Measurements from ENCODE around the gene SLC15A3.

DNA sequence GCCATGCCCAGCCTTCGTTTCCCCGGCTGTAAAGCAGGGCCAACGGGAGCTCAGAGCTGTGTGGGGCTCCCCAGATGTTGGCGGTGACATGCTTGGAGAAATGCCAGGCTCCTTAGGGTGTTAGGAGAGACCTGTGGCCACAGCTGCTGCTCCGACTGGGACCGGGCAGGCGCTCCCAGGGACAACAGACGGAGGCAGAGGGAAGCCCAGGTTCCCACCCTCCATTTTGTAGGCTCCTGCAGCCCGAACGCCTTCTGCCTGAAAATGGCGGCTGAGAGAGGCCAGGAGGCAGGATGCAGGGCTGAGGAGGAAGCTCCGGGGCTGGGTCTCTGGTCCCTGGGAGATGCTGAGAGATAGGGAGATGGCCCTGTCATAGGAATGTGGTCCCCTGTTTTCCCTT is 29.5 kb upstream of the SLC15A3 start:
- TF ChIP-seq, protein P1, sequence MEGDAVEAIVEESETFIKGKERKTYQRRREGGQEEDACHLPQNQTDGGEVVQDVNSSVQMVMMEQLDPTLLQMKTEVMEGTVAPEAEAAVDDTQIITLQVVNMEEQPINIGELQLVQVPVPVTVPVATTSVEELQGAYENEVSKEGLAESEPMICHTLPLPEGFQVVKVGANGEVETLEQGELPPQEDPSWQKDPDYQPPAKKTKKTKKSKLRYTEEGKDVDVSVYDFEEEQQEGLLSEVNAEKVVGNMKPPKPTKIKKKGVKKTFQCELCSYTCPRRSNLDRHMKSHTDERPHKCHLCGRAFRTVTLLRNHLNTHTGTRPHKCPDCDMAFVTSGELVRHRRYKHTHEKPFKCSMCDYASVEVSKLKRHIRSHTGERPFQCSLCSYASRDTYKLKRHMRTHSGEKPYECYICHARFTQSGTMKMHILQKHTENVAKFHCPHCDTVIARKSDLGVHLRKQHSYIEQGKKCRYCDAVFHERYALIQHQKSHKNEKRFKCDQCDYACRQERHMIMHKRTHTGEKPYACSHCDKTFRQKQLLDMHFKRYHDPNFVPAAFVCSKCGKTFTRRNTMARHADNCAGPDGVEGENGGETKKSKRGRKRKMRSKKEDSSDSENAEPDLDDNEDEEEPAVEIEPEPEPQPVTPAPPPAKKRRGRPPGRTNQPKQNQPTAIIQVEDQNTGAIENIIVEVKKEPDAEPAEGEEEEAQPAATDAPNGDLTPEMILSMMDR (conservative IDR thresholded peaks at IDR 0.05; ENCODE audit: low read depth in 2 of 2): no peak
- TF ChIP-seq POLR2AphosphoS5 (IDR thresholded peaks at IDR 0.05; ENCODE audit: low read depth): no peak
- TF ChIP-seq EZH2 (IDR thresholded peaks at IDR 0.05; ENCODE audit: low read depth, unreplicated experiment): no peak
- TF ChIP-seq, protein P2, sequence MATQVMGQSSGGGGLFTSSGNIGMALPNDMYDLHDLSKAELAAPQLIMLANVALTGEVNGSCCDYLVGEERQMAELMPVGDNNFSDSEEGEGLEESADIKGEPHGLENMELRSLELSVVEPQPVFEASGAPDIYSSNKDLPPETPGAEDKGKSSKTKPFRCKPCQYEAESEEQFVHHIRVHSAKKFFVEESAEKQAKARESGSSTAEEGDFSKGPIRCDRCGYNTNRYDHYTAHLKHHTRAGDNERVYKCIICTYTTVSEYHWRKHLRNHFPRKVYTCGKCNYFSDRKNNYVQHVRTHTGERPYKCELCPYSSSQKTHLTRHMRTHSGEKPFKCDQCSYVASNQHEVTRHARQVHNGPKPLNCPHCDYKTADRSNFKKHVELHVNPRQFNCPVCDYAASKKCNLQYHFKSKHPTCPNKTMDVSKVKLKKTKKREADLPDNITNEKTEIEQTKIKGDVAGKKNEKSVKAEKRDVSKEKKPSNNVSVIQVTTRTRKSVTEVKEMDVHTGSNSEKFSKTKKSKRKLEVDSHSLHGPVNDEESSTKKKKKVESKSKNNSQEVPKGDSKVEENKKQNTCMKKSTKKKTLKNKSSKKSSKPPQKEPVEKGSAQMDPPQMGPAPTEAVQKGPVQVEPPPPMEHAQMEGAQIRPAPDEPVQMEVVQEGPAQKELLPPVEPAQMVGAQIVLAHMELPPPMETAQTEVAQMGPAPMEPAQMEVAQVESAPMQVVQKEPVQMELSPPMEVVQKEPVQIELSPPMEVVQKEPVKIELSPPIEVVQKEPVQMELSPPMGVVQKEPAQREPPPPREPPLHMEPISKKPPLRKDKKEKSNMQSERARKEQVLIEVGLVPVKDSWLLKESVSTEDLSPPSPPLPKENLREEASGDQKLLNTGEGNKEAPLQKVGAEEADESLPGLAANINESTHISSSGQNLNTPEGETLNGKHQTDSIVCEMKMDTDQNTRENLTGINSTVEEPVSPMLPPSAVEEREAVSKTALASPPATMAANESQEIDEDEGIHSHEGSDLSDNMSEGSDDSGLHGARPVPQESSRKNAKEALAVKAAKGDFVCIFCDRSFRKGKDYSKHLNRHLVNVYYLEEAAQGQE (IDR thresholded peaks at IDR 0.05; ENCODE audit: unreplicated experiment): no peak
- no peak for TF ChIP-seq EZH2phosphoT487 (IDR thresholded peaks at IDR 0.05; ENCODE audit: unreplicated experiment)
- TF ChIP-seq CREB1 (CRISPR knock-in tag; IDR thresholded peaks at IDR 0.05; ENCODE audit: low read depth): no peak
- TF ChIP-seq JUNB (IDR thresholded peaks at IDR 0.05; ENCODE audit: unreplicated experiment): no peak
- no peak for TF ChIP-seq NANOG (IDR thresholded peaks at IDR 0.05; ENCODE audit: borderline replicate concordance)
- TF ChIP-seq, protein P3, sequence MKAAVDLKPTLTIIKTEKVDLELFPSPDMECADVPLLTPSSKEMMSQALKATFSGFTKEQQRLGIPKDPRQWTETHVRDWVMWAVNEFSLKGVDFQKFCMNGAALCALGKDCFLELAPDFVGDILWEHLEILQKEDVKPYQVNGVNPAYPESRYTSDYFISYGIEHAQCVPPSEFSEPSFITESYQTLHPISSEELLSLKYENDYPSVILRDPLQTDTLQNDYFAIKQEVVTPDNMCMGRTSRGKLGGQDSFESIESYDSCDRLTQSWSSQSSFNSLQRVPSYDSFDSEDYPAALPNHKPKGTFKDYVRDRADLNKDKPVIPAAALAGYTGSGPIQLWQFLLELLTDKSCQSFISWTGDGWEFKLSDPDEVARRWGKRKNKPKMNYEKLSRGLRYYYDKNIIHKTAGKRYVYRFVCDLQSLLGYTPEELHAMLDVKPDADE (IDR thresholded peaks at IDR 0.05): no peak
- no peak for TF ChIP-seq STAT1 (IDR thresholded peaks at IDR 0.05; ENCODE audit: unreplicated experiment)
- no peak for TF ChIP-seq ZNF114 (CRISPR knock-in tag; IDR thresholded peaks at IDR 0.05)
- no peak for TF ChIP-seq ZNF331 (CRISPR knock-in tag; IDR thresholded peaks at IDR 0.05; ENCODE audit: low read depth)
